GM18511 (cell line): ENCODE measurements around the gene COG4.

Experiments
- ATAC-seq: cut with Tn5 transposase; IDR thresholded peaks from one replicate; pipeline ENCODE4 v1.9.1; 2021; ENCODE audit warnings: mild to moderate bottlenecking, moderate library complexity; ENCODE audit not compliant: unreplicated experiment

The COG4 gene

GRCh38 chr16:70434484-70435260 lies 88.7 kb downstream of the COG4 start:
- no peak for ATAC-seq

- ATAC-seq: no peak
Observed at GRCh38 chr16:70433458-70434103, 89.8 kb downstream of the COG4 start.

- ATAC-seq: no peak
Observed at GRCh38 chr16:70432723-70433457, 90.5 kb downstream of the COG4 start.

- ATAC-seq: no peak
Observed at GRCh38 chr16:70432356-70432722, 91.0 kb downstream of the COG4 start.

- peak; percentile 53 for ATAC-seq
Observed at GRCh38 chr16:70430667-70431536, 92.5 kb downstream of the COG4 start.
